Activated CD8-positive, alpha-beta memory T cell treated with anti-CD3 and anti-CD28 coated beads, Interleukin-2, amount 50 U/mL, for 1 hour (primary cell): Measurements from ENCODE around the gene PTPRD.
"Not testable (repeated sequence)": the region's sequence is repeated elsewhere in the genome, so short reads cannot be mapped to it uniquely, and the experiment has no call there.

Experiments used
- DNase-seq: peaks from one replicate; pipeline ENCODE4 v3.0.0-alpha.2; 2020; ENCODE audit errors: extremely low read depth

The PTPRD gene

GRCh38 chr9:9963841-9964240, 649.0 kb downstream of the PTPRD start:
- no peak for DNase-seq

GRCh38 chr9:9961934-9962333, 650.9 kb downstream of the PTPRD start:
- no peak for DNase-seq

GRCh38 chr9:9961487-9961886, 651.3 kb downstream of the PTPRD start:
- no peak for DNase-seq

GRCh38 chr9:9951556-9952160, 661.1 kb downstream of the PTPRD start:
- no peak for DNase-seq

GRCh38 chr9:9950813-9951212, 662.0 kb downstream of the PTPRD start:
- DNase-seq: no peak

GRCh38 chr9:9949978-9950377, 662.8 kb downstream of the PTPRD start:
- DNase-seq: no peak

GRCh38 chr9:9949368-9949767, 663.4 kb downstream of the PTPRD start:
- no peak for DNase-seq

GRCh38 chr9:9945966-9946365, 666.8 kb downstream of the PTPRD start:
- DNase-seq: no peak

GRCh38 chr9:9942764-9943424, 669.9 kb downstream of the PTPRD start:
- DNase-seq: no peak

- DNase-seq: no peak
Measured at GRCh38 chr9:9938432-9938831, 674.4 kb downstream of the PTPRD start.

GRCh38 chr9:9931464-9931863, 681.3 kb downstream of the PTPRD start:
- DNase-seq: not testable (repeated sequence)

- no peak for DNase-seq
Measured at GRCh38 chr9:9924376-9924775, 688.4 kb downstream of the PTPRD start.

- no peak for DNase-seq
Measured at GRCh38 chr9:9921805-9922204, 691.0 kb downstream of the PTPRD start.

- no peak for DNase-seq
Measured at GRCh38 chr9:9920425-9921060, 692.3 kb downstream of the PTPRD start.

- DNase-seq: no peak
Measured at GRCh38 chr9:9919174-9919775, 693.5 kb downstream of the PTPRD start.

GRCh38 chr9:9917400-9917799, 695.4 kb downstream of the PTPRD start:
- no peak for DNase-seq

GRCh38 chr9:9914174-9914573, 698.6 kb downstream of the PTPRD start:
- no peak for DNase-seq

GRCh38 chr9:9913276-9913832, 699.4 kb downstream of the PTPRD start:
- no peak for DNase-seq

GRCh38 chr9:9912459-9912858, 700.3 kb downstream of the PTPRD start:
- no peak for DNase-seq

- DNase-seq: no peak
Measured at GRCh38 chr9:9905736-9906135, 707.1 kb downstream of the PTPRD start.

GRCh38 chr9:9904041-9904440, 708.8 kb downstream of the PTPRD start:
- no peak for DNase-seq

- no peak for DNase-seq
Measured at GRCh38 chr9:9901624-9902023, 711.2 kb downstream of the PTPRD start.

- no peak for DNase-seq
Measured at GRCh38 chr9:9893837-9894236, 719.0 kb downstream of the PTPRD start.
